Prostate gland (tissue), 2 donors: ENCODE results near the gene TRMT11. TPM values are rescaled to one million over a fixed set of nuclear protein-coding genes. Genes with fewer than 3 reads are reported as not detected.
A peak's percentile ranks its signal among the peaks of the same experiment; 100 is the strongest.

Experiments used
- DNase-seq: peaks from one replicate; pipeline ENCODE4 v3.0.0-alpha.2; 2019; ENCODE audit warnings: low spot score
- H3K27ac ChIP-seq, 2 donors: fragments of 200-600 bp; sonication (generic); 2 replicates each; pipeline ENCODE4 v1.5.1; 2017 to 2019
- H3K27me3 ChIP-seq: fragments of 200-600 bp; sonication (generic); replicated peaks from 2 replicates; pipeline ENCODE4 v1.5.1; 2019; ENCODE audit not compliant: insufficient read depth
- H3K36me3 ChIP-seq, 2 donors: fragments of 200-600 bp; sonication (generic); 1 replicate in 1 of 2; 2 replicates in 1 of 2; pipeline versions ENCODE4 v1.5.1 to v1.8.1; 2017 to 2019
- H3K4me1 ChIP-seq: fragments of 200-600 bp; sonication (generic); replicated peaks from 2 replicates; pipeline ENCODE4 v1.5.1; 2019
- H3K4me3 ChIP-seq, 2 donors: fragments of 200-600 bp; sonication (generic); 2 replicates each; pipeline ENCODE4 v1.5.1; 2017 to 2019
- H3K9me3 ChIP-seq: fragments of 200-600 bp; sonication (generic); 2 replicates; pipeline ENCODE4 v1.5.1; 2017
- CTCF ChIP-seq, 4 experiments: fragments of 200-600 bp in 2 of 4; fragments of 450-650 bp in 2 of 4; sonication (generic) in 2 of 4; IDR thresholded peaks; 1 replicate in 3 of 4; 2 replicates in 1 of 4; pipeline ENCODE4 v1.5.1; 2016 to 2019; ENCODE audit warnings: antibody characterized with exemption in 4 of 4, mild to moderate bottlenecking in 2 of 4, moderate library complexity in 2 of 4
- POLR2A ChIP-seq: fragments of 450-650 bp; IDR thresholded peaks from one replicate; pipeline ENCODE4 v1.6.1; 2016; ENCODE audit warnings: antibody characterized with exemption, mild to moderate bottlenecking
- POLR2AphosphoS5 ChIP-seq: sonication (generic); formaldehyde crosslinking; IDR thresholded peaks from one replicate; pipeline ENCODE4 v1.6.1; 2017; ENCODE audit warnings: antibody characterized with exemption
- WGBS: methylation state at CpG from one replicate; pipeline ENCODE4 v1.1.5; 2018; 5-methylcytosine and 5-hydroxymethylcytosine counted together
- intact Hi-C: fragments of 100-400 bp; cut with DNase I; formaldehyde crosslinking; loops from one replicate; pipeline ENCODE4 v1.14.2; 2022
- total RNA-seq, 2 donors: library from RNA; depleted of rRNA; stranded (reverse); fragments of >200 nt; gene quantifications; one replicate each; pipeline ENCODE4 v1.1.0, GENCODE V29; 2016

Gene TRMT11
- total RNA-seq, 2 donors from 2014 or later: 28.3 to 35.0 TPM

- DNase-seq: peak; percentile 26
Measured at GRCh38 chr6:125995972-125996580, 9.7 kb downstream of the TRMT11 start.

GRCh38 chr6:126002755-126003679 is 16.7 kb downstream of the TRMT11 start:
- intact Hi-C loops: no loop called here
- TF ChIP-seq POLR2A (no peak), POLR2AphosphoS5 (no peak), CTCF (IDR thresholded peaks at IDR 0.05) (no peak)
- Histone ChIP-seq H3K4me3 (no peak overlapping the region), H3K9me3 (no peaks in the 10 kb centered on the region), H3K36me3 (no peaks in the 10 kb centered on the region), H3K4me1 (no peaks in the 10 kb centered on the region), H3K27me3 (no peaks in the 10 kb centered on the region), H3K27ac (no peak overlapping the region)
- no peak for DNase-seq
- WGBS: 93% methylated on average over 8 of the region's 8 CpGs

More at GRCh38 chr6:125995972-125996580, 9.7 kb downstream of the TRMT11 start:
- Histone ChIP-seq H3K4me3 (no peak overlapping the region), H3K36me3 (no peaks in the 10 kb centered on the region), H3K27me3 (no peaks in the 10 kb centered on the region), H3K27ac (no peak overlapping the region), H3K4me1 (no peaks in the 10 kb centered on the region), H3K9me3 (no peaks in the 10 kb centered on the region)
- TF ChIP-seq CTCF (IDR thresholded peaks at IDR 0.05): peak; percentile 77 to 91 (median 86)
- peak; percentile 33 for TF ChIP-seq POLR2AphosphoS5
- TF ChIP-seq POLR2A: no peak
- 3% methylated on average over 8 of the region's 8 CpGs for WGBS
- intact Hi-C loops: loop anchor here (10.0 kb wide), 1 partner anchor 1119 kb away; the partner anchor contains the start of gene RSPO3

- Histone ChIP-seq H3K4me3 (no peak overlapping the region), H3K36me3 (no peaks in the 10 kb centered on the region), H3K9me3 (no peaks in the 10 kb centered on the region), H3K27ac (no peak overlapping the region), H3K4me1 (no peaks in the 10 kb centered on the region), H3K27me3 (no peaks in the 10 kb centered on the region)
- TF ChIP-seq POLR2A (no peak), POLR2AphosphoS5 (no peak), CTCF (IDR thresholded peaks at IDR 0.05) (no peak)
- intact Hi-C loops: no loop called here
- DNase-seq: no peak
Measured at GRCh38 chr6:126007800-126008199, 21.5 kb downstream of the TRMT11 start.

- H3K36me3 ChIP-seq: no peaks in the 10 kb centered on the region
- intact Hi-C loops: no loop called here
Measured at GRCh38 chr6:126010040-126010439, 23.7 kb downstream of the TRMT11 start.

More at GRCh38 chr6:126010040-126010439, 23.7 kb downstream of the TRMT11 start:
- H3K27me3 ChIP-seq: no peaks in the 10 kb centered on the region
- no peak overlapping the region for H3K4me3 ChIP-seq
- no peak for DNase-seq
- H3K27ac ChIP-seq: no peak overlapping the region
- 39% methylated on average over 4 of the region's 4 CpGs for WGBS
- no peaks in the 10 kb centered on the region for H3K4me1 ChIP-seq
- H3K9me3 ChIP-seq: no peaks in the 10 kb centered on the region
- TF ChIP-seq POLR2A (no peak), POLR2AphosphoS5 (no peak), CTCF (IDR thresholded peaks at IDR 0.05) (no peak)
